ENCODE results near the gene CCNT1.
"Not testable (repeated sequence)": the region's sequence is repeated elsewhere in the genome, so short reads cannot be mapped to it uniquely, and the experiment has no call there.

Gene CCNT1

GRCh38 chr12:48691826-48692487 is 24.6 kb downstream of the CCNT1 start:
- DNase-seq (ENCODE audit: low read depth in 3 of 3, low spot score in 1 of 3), result no peak

- DNase-seq (ENCODE audit: low read depth in 3 of 3, low spot score in 1 of 3), result no peak
Observed at GRCh38 chr12:48690990-48691389, 25.5 kb downstream of the CCNT1 start.

- no peak for DNase-seq (ENCODE audit: low read depth in 3 of 3, low spot score in 1 of 3)
Observed at GRCh38 chr12:48690436-48690835, 26.1 kb downstream of the CCNT1 start.

DNA sequence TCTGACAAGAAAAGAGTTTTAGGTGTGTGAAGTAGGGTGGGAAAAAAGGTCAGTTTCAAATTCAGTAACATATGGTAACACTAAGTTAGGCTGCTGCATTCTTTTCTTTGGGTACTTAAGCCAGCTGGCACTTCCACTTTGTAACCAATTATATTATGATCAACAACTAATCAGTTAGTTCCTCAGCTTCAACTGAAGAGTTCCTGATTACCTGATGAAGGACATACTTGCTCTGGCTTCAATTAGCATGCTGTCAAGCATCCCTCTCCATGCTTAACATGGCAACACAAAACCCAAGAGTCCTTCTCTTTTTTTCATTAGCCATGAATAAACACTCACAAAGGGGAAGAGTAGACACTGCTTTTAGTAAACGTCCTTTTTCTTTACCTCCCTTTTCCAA is 27.7 kb downstream of the CCNT1 start:
- DNase-seq (ENCODE audit: low read depth in 3 of 3, low spot score in 1 of 3), result no peak

GRCh38 chr12:48687592-48687991 is 28.9 kb downstream of the CCNT1 start:
- DNase-seq (ENCODE audit: low read depth in 3 of 3, low spot score in 1 of 3), result no peak

- no peak for DNase-seq (ENCODE audit: low read depth in 3 of 3, low spot score in 1 of 3)
Observed at GRCh38 chr12:48686615-48687334, 29.7 kb downstream of the CCNT1 start.

GRCh38 chr12:48686037-48686595 is 30.4 kb downstream of the CCNT1 start:
- no peak for DNase-seq (ENCODE audit: low read depth in 3 of 3, low spot score in 1 of 3)

GRCh38 chr12:48683534-48683933 is 33.0 kb downstream of the CCNT1 start:
- no peak for DNase-seq (ENCODE audit: low read depth in 3 of 3, low spot score in 1 of 3)

GRCh38 chr12:48682927-48683326 is 33.6 kb downstream of the CCNT1 start:
- no peak for DNase-seq (ENCODE audit: low read depth in 3 of 3, low spot score in 1 of 3)

- not testable (repeated sequence) for DNase-seq (ENCODE audit: low read depth in 3 of 3, low spot score in 1 of 3)
Observed at GRCh38 chr12:48682533-48682905, 34.0 kb downstream of the CCNT1 start.

DNA sequence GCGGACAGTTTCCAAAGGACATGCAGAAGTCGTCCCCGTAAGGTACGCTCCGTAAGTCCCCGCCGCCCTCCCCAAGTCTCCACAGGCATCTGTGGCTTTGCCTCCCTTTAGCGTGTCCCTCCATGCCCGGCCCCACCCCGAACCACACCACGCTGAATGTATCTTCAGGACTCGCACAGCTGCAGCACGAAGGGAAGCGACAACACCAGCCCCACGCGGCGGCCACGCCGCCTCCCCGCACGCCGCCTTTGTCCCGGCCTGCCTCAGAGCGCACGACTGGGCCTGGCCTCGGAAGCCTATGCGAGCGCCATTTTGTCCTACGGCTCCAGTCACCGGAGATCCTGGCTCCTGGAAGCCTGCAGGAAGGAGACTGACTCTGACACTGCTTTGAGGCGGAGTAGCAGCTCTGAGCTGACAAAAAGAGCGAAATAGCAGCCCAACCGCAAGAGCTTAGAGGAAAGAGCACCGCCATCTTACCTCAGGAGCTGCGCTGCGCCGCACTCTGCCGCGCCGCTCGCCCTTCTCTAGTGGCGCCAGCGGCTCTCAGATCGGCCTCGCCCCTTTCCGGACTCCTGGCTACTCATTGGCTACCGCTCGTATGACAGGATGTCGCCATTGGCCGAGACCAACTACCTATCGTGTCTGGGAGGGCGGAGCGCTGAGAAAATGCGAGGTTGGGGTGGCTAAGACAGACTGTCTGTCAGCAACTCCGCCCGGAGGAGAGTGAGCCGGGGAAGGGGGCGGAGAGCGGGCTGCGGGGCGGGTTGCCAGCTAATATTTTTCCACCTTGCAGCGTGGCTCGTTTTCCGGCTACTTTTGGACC is 34.6 kb downstream of the CCNT1 start, which contains the start of gene KANSL2:
TSS of gene KANSL2 (minus strand) at position 529 of the 823 bp plus-strand sequence. CDS start 606 bp downstream, outside the sequence.
- DNase-seq (ENCODE audit: low read depth in 3 of 3, low spot score in 1 of 3), result peak; percentile 86 to 93 (median 91)

DNA sequence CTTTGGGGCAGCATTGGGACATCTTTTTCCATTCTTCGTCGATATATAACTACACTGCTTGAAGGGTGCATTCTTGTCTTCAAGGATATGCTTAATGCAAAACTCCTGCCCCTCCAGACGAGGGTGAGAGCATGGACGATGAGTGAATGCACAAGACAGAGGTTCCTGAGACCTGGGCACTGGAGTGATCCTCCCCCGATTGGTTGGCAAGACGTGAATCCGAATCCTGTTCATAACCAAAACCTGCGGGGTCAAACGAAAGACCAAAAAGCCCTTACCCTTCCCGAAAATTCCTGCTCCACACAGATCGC is 35.2 kb downstream of the CCNT1 start:
- DNase-seq (ENCODE audit: low read depth in 3 of 3, low spot score in 1 of 3), result no peak

- DNase-seq (ENCODE audit: low read depth in 3 of 3, low spot score in 1 of 3), result no peak
Observed at GRCh38 chr12:48680861-48681260, 35.6 kb downstream of the CCNT1 start.

- no peak for DNase-seq (ENCODE audit: low read depth in 3 of 3, low spot score in 1 of 3)
Observed at GRCh38 chr12:48678551-48679185, 37.8 kb downstream of the CCNT1 start.

GRCh38 chr12:48671231-48671856 is 45.2 kb downstream of the CCNT1 start:
- DNase-seq (ENCODE audit: low read depth in 3 of 3, low spot score in 1 of 3), result no peak

GRCh38 chr12:48668996-48669395 is 47.5 kb downstream of the CCNT1 start:
- DNase-seq (ENCODE audit: low read depth in 3 of 3, low spot score in 1 of 3), result no peak

DNA sequence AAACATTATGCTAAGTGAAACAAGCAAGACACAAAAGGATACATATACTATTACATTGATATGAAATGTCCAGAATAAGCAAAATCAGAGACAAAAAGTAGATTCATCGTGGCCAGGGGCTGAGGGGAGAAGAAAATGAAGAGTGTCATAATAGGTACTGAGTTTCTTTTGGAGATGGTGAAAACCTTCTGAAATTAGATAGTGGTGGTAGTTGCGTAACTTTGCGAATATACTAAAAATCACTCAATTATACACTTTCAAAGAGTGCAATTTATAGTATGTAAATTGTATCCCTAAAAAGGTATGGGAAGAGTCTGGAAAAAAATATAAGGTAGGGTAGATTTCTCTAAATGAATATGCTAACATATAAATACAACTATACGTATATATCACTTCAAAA is 56.6 kb downstream of the CCNT1 start:
- no peak for DNase-seq (ENCODE audit: low read depth in 3 of 3, low spot score in 1 of 3)

GRCh38 chr12:48651681-48652080 is 64.8 kb downstream of the CCNT1 start:
- no peak for DNase-seq (ENCODE audit: low read depth in 3 of 3, low spot score in 1 of 3)

DNA sequence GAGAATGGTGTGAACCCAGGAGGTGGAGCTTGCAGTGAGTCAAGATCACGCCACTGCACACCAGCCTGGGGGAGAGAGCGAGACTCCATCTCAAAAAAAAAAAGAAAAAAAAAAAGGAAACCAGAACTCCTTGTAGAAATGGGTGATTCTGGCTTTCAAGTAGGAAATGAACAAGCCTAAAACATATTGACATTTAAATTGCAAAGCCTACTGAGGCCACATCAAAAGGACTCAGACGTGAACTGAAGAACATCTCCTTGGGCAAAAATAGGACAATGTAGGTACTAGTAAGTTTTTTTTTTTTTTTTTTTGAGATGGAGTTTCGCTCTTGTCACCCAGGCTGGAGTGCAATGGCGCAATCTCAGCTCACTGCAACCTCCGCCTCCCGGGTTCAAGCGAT is 71.2 kb downstream of the CCNT1 start:
- DNase-seq (ENCODE audit: low read depth in 3 of 3, low spot score in 1 of 3), result not testable (repeated sequence)

GRCh38 chr12:48643011-48643410 is 73.5 kb downstream of the CCNT1 start:
- DNase-seq (ENCODE audit: low read depth in 3 of 3, low spot score in 1 of 3), result no peak

Measured in stimulated activated CD4-positive, alpha-beta T cell treated with anti-CD3 and anti-CD28 coated beads, TNF-alpha, amount 100 ng/mL, for 1 hour (primary cell).